GM21381 (cell line): ENCODE data around the gene OR10H4.
"Not testable (repeated sequence)": the region's sequence is repeated elsewhere in the genome, so short reads cannot be mapped to it uniquely, and the experiment has no call there.

Experiments
- ATAC-seq: cut with Tn5 transposase; IDR thresholded peaks from one replicate; pipeline ENCODE4 v1.9.1; 2021; ENCODE audit warnings: mild to moderate bottlenecking, moderate library complexity; ENCODE audit not compliant: unreplicated experiment

The OR10H4 gene

GRCh38 chr19:15936950-15937349 is 11.9 kb upstream of the OR10H4 start:
- no peak for ATAC-seq

DNA sequence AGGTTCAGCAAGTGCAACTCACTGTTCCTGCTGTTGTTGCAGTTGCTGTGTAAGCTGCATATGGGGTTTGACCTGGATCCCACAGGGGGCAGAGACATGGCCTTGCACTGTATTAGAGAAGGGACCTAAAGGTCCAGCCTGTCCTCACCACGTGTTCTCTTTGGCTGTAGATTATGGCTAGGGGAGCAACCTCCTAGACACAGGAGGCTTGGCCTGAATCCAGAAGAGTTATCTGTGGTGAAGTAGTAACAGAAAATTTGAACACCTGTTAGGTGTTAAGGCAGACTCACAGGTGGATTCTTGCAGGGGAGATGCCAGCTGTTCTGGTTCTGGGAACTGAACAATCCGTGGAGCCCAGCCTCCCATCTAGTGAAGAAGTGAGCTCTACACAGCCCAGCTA is 11.0 kb upstream of the OR10H4 start:
- no peak for ATAC-seq

GRCh38 chr19:15944401-15944800 is 4.4 kb upstream of the OR10H4 start:
- ATAC-seq = no peak

GRCh38 chr19:15945301-15945700 is 3.5 kb upstream of the OR10H4 start:
- no peak for ATAC-seq

GRCh38 chr19:15954820-15955219 is 6.0 kb downstream of the OR10H4 start:
- ATAC-seq = no peak

- ATAC-seq = no peak
These were observed 13.5 kb downstream of the OR10H4 start for GRCh38 chr19:15962319-15962718.

- no peak for ATAC-seq
These were observed 15.4 kb downstream of the OR10H4 start for GRCh38 chr19:15964231-15964630.

DNA sequence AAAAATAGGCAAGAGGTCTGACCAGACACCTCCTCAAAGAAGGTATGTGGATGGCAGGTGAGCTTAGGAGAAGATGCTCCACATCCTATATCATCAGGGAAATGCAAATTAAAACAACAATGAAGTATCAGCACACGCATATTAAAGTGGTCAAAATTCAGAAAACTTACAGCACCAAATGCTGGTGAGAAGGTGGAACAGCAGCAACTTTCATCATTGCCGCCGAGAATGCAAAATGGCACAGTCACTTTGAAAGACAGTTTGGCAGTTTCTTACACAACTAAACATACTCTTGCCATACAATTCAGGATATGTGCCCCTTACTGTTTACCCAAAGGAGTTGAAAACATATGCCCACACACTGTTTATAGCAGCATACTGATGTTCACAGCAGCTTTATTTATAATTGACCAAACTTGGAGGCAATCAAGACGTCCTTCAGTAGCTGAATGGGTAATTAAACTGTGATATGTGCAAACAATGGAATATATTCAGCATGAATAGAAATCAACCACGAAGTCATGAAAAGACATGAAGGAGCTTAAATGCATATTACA is 22.5 kb downstream of the OR10H4 start:
- ATAC-seq = no peak

DNA sequence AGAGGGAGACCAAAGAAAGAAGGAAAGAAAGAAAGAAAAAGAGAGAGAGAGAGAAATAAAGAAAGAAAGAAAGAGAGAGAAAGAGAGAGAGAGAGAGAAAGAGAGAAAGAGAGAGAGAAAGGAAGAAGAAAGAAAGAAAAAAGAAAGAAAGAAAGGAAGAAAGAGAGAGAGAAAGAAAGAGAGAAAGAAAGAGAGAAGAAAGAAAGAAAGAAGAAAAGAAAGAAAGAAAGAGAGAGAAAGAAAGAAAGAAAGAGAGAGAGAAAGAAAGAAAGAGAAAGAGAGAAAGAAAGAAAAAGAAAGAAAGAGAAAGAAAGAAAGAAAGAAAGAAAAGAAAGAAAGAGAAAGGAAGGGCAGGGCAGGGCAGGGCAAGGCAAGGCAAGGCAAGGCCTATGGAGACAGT is 23.2 kb downstream of the OR10H4 start:
- ATAC-seq = not testable (repeated sequence)

- no peak for ATAC-seq
These were observed 26.0 kb downstream of the OR10H4 start for GRCh38 chr19:15974856-15975255.

DNA sequence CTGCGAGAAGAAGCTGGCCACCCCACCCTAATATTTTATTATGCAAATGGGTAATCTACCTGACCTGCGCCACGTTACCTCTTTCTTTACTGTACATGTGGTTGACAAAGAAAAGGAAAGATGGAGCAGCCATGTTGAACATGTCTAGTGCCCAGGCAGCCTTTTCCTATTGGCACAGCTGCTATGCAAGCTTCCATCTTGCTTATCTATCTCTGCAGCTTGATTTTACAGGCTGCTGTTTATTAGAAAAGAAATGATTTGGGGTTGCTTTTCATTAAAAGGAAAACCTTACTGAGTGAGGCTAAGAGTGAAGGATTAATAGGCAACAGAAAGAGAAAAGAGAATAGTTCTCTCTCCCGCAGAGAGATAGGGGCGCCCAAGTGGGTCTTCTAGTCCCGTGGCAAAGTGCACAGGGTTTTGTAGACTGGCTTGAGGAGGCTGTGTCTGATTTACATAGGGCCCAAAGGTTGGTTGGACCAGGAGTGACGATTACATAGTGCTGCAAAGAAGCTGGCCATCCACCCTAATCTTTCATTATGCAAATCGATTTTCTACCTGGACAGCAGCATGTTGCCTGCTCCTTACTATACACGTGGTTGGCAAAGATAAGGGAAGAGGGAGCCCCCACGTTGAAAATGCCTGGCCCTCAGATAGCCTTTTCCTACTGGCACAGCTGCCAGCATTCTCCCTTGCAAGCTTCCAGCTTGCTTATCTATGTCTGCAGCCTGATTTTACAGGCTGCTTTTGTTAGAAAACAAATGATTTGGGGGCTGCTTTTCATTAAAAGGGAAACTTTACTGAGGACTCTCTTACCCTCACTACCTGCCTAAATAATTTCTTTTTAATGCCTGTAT is 28.3 kb downstream of the OR10H4 start:
- ATAC-seq = no peak

DNA sequence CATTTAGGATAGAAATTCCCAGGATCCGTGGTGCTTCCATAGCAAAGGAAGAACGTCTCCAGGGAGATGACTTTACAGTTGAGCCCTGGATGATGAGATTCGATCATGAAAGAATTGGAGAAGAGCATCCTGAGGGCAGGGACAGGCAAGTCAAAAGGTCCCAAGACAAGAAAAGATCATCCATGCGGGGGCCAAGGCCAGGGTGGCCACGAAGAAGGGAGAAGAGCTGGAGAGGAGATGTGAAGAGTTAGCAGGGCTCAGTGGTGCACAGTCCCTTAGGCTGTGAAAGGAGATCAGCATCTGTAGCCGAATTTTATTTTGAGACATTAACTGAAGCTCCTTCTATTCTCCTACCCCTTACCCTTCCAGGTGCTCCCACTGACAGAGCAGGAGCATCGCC is 28.9 kb downstream of the OR10H4 start:
- ATAC-seq = no peak

DNA sequence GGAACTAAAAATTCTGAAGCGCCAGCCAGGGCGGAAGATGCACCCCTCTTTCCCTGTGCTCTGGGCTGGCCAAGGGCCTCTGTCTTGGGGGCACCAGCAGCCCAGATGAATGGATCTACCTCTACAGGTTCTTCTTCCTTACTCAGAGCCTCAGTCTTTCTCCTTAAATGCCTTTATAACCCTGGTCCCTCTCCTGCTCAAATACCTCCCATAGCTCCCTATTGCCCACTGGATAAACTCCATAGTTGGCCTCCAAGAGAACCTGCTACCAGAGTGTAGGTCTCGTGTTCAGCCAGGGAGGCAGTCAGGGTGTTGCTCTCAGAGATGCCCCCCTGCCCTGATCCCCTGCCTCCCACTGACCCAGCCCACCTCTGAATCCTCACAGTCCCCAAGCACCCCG is 30.5 kb downstream of the OR10H4 start:
- no peak for ATAC-seq

DNA sequence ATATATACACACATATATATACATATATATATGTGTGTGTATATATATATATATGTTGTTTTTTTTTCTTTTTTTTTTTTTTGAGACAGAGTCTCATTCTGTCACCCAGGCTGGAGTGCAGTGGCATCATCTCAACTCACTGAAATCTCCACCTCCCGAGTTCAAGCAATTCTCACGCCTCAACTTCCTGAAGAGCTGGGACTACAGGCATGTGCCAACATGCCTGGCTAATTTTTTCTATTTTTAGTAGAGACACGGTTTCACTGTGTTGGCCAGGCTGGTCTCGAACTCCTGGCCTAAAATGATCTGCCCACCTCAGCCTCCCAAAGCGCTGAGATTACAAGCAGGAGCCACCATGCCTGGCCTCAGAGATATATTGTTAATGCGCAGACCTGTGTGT is 37.0 kb downstream of the OR10H4 start:
- not testable (repeated sequence) for ATAC-seq

GRCh38 chr19:15986701-15987100 is 37.9 kb downstream of the OR10H4 start:
- ATAC-seq = no peak

DNA sequence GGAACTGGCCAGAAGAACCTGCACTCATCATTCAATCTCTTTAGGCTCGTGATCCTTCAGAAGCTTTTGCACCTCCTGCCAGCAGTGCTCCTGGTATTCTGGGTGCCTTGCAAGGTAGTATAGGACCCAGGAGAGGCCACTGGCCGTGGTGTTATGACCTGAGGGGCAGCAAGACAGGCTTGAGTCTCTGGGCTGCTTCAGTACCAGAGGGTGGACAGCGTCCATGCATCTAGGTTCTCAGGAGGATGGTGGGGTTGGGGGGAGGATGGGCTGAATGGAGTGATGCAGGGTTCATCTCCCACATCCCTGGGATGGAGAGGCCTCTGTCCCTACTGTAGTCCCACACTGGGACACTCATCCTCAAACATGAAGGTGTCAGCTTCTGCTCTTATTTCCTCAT is 41.1 kb downstream of the OR10H4 start:
- ATAC-seq = no peak

DNA sequence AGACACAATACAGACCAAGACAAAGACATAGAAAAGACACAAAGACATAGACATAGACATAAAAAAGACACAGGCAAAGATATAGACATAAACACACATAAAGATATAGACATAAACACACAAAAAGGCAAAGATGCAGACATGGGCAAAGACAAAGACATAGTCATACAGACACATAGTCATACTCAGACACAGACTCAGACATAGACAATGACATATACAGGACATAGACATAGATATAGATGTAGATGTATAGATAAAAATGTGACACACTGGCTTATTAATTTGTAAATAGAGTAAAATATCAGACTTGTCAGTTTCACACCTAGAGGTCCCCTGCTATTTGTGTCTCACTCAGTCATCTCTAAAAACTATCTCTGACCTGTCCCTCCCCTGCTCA is 42.8 kb downstream of the OR10H4 start:
- no peak for ATAC-seq

GRCh38 chr19:15992014-15992413 is 43.2 kb downstream of the OR10H4 start:
- ATAC-seq = no peak

DNA sequence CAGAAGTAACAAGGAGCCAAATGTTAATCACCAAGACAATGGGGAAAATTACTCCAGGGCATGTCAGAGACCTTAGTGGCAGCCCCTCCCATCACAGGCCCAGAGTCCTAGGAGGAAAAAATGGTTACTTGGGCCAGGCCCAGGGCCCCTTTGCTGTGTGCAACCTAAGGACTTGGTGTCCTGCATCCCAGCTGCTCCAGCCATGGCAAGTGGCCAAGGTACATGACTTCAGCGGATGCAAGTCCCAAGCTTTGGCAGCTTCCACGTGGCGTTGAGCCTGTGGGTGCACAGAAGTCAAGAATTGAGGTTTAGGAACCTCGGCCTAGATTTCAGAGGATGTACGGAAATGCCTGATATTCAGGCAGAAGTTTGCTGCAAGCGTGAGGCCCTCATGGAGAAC is 46.7 kb downstream of the OR10H4 start:
- ATAC-seq = no peak

GRCh38 chr19:15998166-15998565 is 49.4 kb downstream of the OR10H4 start:
- no peak for ATAC-seq
